Heart left ventricle (tissue), 13 donors: Measurements from ENCODE around the gene GPR37.

ENCODE experiments used
- POLR2A ChIP-seq, 2 donors: fragments of 450-650 bp; IDR thresholded peaks; one replicate each; pipeline ENCODE4 v1.6.1; 2017; ENCODE audit warnings: antibody characterized with exemption in 2 of 2, mild to moderate bottlenecking in 2 of 2, moderate library complexity in 2 of 2
- TF ChIP-seq, protein P1 (sequence below), 12 donors: fragments of 200-600 bp; sonication (generic) in 4 of 12; IDR thresholded peaks; one replicate each; pipeline versions ENCODE4 v1.5.0 to v1.8.0; 2018 to 2022; ENCODE audit warnings: antibody characterized with exemption in 12 of 12, mild to moderate bottlenecking in 5 of 12
- donor health status: ischemic (EF 13 %, LVEDD 7.1; RV severe dilation, severe dysfunction).
- donor health status: DM: no; HTN: yes; CAD: no.
- donor health status: DM: no; HTN: no; CAD: no.
- donor health status: ischemic (EF 25% LVEDD 6.9; RV normal size, moderate dysfunction).
- donor health status: ischemic (EF 25% LVEDD 5.7; RV mildly dilated, moderate dysfunction).
- donor health status: ischemic (EF 35%, LVEDD 5.7; RV mildly dilated, moderate dysfunction).
- donor health status: nonischemic (EF 11% LVEDD 7.7; RV severe dilation, severe dysfunction).
- donor health status: DM: yes; HTN: yes; CAD: no.
- donor health status: PGD.
- donor health status: ischemic (EF 29% LVEDD 5.4; RV normal size, mild dysfunction).
- donor health status: nonischemic (EF 23%, LVEDD 6.1; RV moderate dilation, normal function).

GRCh38 chr7:124799448-124799847, 33.9 kb upstream of the GPR37 start:
- TF ChIP-seq, protein P1, sequence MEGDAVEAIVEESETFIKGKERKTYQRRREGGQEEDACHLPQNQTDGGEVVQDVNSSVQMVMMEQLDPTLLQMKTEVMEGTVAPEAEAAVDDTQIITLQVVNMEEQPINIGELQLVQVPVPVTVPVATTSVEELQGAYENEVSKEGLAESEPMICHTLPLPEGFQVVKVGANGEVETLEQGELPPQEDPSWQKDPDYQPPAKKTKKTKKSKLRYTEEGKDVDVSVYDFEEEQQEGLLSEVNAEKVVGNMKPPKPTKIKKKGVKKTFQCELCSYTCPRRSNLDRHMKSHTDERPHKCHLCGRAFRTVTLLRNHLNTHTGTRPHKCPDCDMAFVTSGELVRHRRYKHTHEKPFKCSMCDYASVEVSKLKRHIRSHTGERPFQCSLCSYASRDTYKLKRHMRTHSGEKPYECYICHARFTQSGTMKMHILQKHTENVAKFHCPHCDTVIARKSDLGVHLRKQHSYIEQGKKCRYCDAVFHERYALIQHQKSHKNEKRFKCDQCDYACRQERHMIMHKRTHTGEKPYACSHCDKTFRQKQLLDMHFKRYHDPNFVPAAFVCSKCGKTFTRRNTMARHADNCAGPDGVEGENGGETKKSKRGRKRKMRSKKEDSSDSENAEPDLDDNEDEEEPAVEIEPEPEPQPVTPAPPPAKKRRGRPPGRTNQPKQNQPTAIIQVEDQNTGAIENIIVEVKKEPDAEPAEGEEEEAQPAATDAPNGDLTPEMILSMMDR (IDR thresholded peaks at IDR 0.05): no peak
- TF ChIP-seq POLR2A (IDR thresholded peaks at IDR 0.05): no peak
